H1 (cell line): ENCODE data around the gene APOC1. TPM values are rescaled to one million over a fixed set of nuclear protein-coding genes. Genes with fewer than 3 reads are reported as not detected.

Source experiments
- ASH2L ChIP-seq: fragments of 200-600, 300-600 bp; sonication (generic); IDR thresholded peaks from one replicate; pipeline ENCODE4 v1.7.1; 2017; ENCODE audit warnings: low read length
- BCL11A ChIP-seq, 2 experiments: IDR thresholded peaks; one replicate each; pipeline ENCODE4 v1.6.1; 2011; ENCODE audit warnings: low read depth in 2 of 2, low read length in 2 of 2, mild to moderate bottlenecking in 2 of 2
- CHD2 ChIP-seq: IDR thresholded peaks from 2 replicates; pipeline ENCODE4 v1.6.1; 2012; ENCODE audit warnings: low read length, improper control_type of control experiment
- CTCF ChIP-seq, 3 experiments: IDR thresholded peaks; 1 replicate in 2 of 3; 2 replicates in 1 of 3; pipeline versions ENCODE4 v1.5.1 to v1.6.1; 2011; ENCODE audit warnings: low read length in 3 of 3, mild to moderate bottlenecking in 3 of 3, inconsistent platforms in 2 of 3, low read depth in 1 of 3, moderate library complexity in 1 of 3; ENCODE audit not compliant: insufficient read depth in 1 of 3; ENCODE audit errors: control extremely low read depth in 1 of 3
- EP300 ChIP-seq, 2 experiments: IDR thresholded peaks; 1 replicate in 1 of 2; 2 replicates in 1 of 2; pipeline ENCODE4 v1.6.1; 2011 to 2012; ENCODE audit warnings: low read depth in 2 of 2, low read length in 2 of 2, mild to moderate bottlenecking in 2 of 2, borderline replicate concordance in 1 of 2, inconsistent platforms in 1 of 2, moderate library complexity in 1 of 2
- EZH2 ChIP-seq: fragments of 200-600 bp; sonication (generic); IDR thresholded peaks from 2 replicates; pipeline ENCODE4 v1.7.1; 2012; ENCODE audit warnings: low read depth, mild to moderate bottlenecking, moderate library complexity, low read length, inconsistent platforms; ENCODE audit not compliant: severe bottlenecking
- HDAC6 ChIP-seq: IDR thresholded peaks from one replicate; pipeline ENCODE4 v1.7.1; 2012; ENCODE audit warnings: low read depth, mild to moderate bottlenecking, inconsistent platforms, low read length, moderate library complexity
- JUND ChIP-seq: IDR thresholded peaks from 2 replicates; pipeline ENCODE4 v1.6.1; 2011; ENCODE audit warnings: mild to moderate bottlenecking, improper control_type of control experiment, low read length
- KDM1A ChIP-seq: fragments of 200-600, 300-600 bp; sonication (generic); IDR thresholded peaks from 2 replicates; pipeline ENCODE4 v1.7.1; 2016; ENCODE audit warnings: mild to moderate bottlenecking, low read length, borderline replicate concordance
- KDM5A ChIP-seq: fragments of 200-600 bp; IDR thresholded peaks from 2 replicates; pipeline ENCODE4 v1.7.1; 2012; ENCODE audit warnings: mild to moderate bottlenecking, low read length, inconsistent platforms, mixed read lengths
- NANOG ChIP-seq: IDR thresholded peaks from 2 replicates; pipeline ENCODE4 v1.6.1; 2011; ENCODE audit warnings: low read length, low read depth, mild to moderate bottlenecking, inconsistent platforms; ENCODE audit not compliant: insufficient read depth, poor library complexity, severe bottlenecking
- NRF1 ChIP-seq: IDR thresholded peaks from 2 replicates; pipeline ENCODE4 v1.6.1; 2011; ENCODE audit warnings: mild to moderate bottlenecking, low read depth, low read length, improper control_type of control experiment
- PHF8 ChIP-seq: fragments of 200-600 bp; sonication (generic); conservative IDR thresholded peaks from 2 replicates; pipeline ENCODE4 v1.7.1; 2012; ENCODE audit warnings: low read depth, mild to moderate bottlenecking, inconsistent platforms, low read length, moderate library complexity
- POLR2A ChIP-seq, 2 experiments: IDR thresholded peaks; 1 replicate in 1 of 2; 2 replicates in 1 of 2; pipeline ENCODE4 v1.6.1; 2011; ENCODE audit warnings: low read depth in 2 of 2, low read length in 2 of 2, mild to moderate bottlenecking in 2 of 2; ENCODE audit errors: control extremely low read depth in 1 of 2
- RNF2 ChIP-seq: fragments of 200-900, 300-1000 bp; sonication (generic); IDR thresholded peaks from 2 replicates; pipeline ENCODE4 v1.7.1; 2016; ENCODE audit warnings: borderline replicate concordance, low read depth, mild to moderate bottlenecking, antibody characterized with exemption, low read length; ENCODE audit not compliant: poor library complexity, severe bottlenecking; ENCODE audit errors: missing control alignments
- SIN3A ChIP-seq, 2 experiments: IDR thresholded peaks in 1 of 2; conservative IDR thresholded peaks in 1 of 2; 2 replicates each; pipeline ENCODE4 v1.6.1; 2011 to 2012; ENCODE audit warnings: low read length in 2 of 2, improper control_type of control experiment in 1 of 2, low read depth in 1 of 2, mild to moderate bottlenecking in 1 of 2
- SP1 ChIP-seq: IDR thresholded peaks from 2 replicates; pipeline ENCODE4 v1.6.1; 2011; ENCODE audit warnings: low read depth, low read length
- SP4 ChIP-seq: IDR thresholded peaks from 2 replicates; pipeline ENCODE4 v1.6.1; 2012; ENCODE audit warnings: low read length, inconsistent platforms
- YY1 ChIP-seq: IDR thresholded peaks from 2 replicates; pipeline ENCODE4 v1.6.1; 2011; ENCODE audit warnings: low read depth, mild to moderate bottlenecking, low read length
- polyA plus RNA-seq, 7 experiments: library from polyadenylated mRNA; depleted of rRNA in 3 of 7; stranded (reverse) in 5 of 7; unstranded in 2 of 7; fragments of >200 nt in 5 of 7; fragments of 200-250 nt in 2 of 7; gene quantifications; 1 replicate in 5 of 7; 2 replicates in 1 of 7; 4 replicates in 1 of 7; pipeline versions ENCODE4 v1.2.1 to v1.2.3, GENCODE V29; 2011 to 2013; ENCODE audit warnings: missing spikeins in 2 of 7, mixed read lengths in 2 of 7
- total RNA-seq: library from RNA; stranded (reverse); fragmentation: NEBNext Ultra II Directional; extraction: Animal tissue kit (Norgen Biotek cat#: 25700); gene quantifications from 2 replicates; pipeline ENCODE4 v1.2.1, GENCODE V29; 2021
- TF ChIP-seq, protein P1 (sequence below): IDR thresholded peaks from 2 replicates; pipeline ENCODE4 v1.6.1; 2011; ENCODE audit warnings: low read length, improper control_type of control experiment

APOC1 gene
- total and polyA plus RNA-seq, 2 of the 8 experiments (the other 6 are each of a cell fraction or from before 2014, with no cell fraction given): 55.8 to 78.2 TPM

DNA sequence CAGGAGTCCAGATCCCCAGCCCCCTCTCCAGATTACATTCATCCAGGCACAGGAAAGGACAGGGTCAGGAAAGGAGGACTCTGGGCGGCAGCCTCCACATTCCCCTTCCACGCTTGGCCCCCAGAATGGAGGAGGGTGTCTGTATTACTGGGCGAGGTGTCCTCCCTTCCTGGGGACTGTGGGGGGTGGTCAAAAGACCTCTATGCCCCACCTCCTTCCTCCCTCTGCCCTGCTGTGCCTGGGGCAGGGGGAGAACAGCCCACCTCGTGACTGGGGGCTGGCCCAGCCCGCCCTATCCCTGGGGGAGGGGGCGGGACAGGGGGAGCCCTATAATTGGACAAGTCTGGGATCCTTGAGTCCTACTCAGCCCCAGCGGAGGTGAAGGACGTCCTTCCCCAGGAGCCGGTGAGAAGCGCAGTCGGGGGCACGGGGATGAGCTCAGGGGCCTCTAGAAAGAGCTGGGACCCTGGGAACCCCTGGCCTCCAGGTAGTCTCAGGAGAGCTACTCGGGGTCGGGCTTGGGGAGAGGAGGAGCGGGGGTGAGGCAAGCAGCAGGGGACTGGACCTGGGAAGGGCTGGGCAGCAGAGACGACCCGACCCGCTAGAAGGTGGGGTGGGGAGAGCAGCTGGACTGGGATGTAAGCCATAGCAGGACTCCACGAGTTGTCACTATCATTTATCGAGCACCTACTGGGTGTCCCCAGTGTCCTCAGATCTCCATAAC is 8.8 kb upstream of the APOC1 start, which contains the start of gene APOE (continued):
- no peak for TF ChIP-seq RNF2
- TF ChIP-seq SP4: no peak
- TF ChIP-seq CHD2: no peak; the same call in 1 of the 2 replicates
- TF ChIP-seq EP300 (IDR thresholded peaks at IDR 0.05; ENCODE audit: borderline replicate concordance in 1 of 2, low read depth in 2 of 2, low read length in 2 of 2): no peak
- peak; percentile 73 for TF ChIP-seq PHF8
- TF ChIP-seq NANOG: no peak
- no peak for TF ChIP-seq BCL11A (IDR thresholded peaks at IDR 0.05; ENCODE audit: low read depth in 2 of 2, low read length in 2 of 2)
- peak; percentile 59; the same call in 1 of the 2 replicates for TF ChIP-seq SP1
- no peak for TF ChIP-seq CTCF (IDR thresholded peaks at IDR 0.05; ENCODE audit: control extremely low read depth in 1 of 3, insufficient read depth in 1 of 3, low read depth in 1 of 3, low read length in 3 of 3)
- TF ChIP-seq HDAC6: no peak
- 0 out of 4 replicates have a peak, but pooled peaks of 1 of the 2 experiments have one; percentile 69 for TF ChIP-seq SIN3A (conservative IDR thresholded peaks at IDR 0.05 in 1 of 2, IDR thresholded peaks at IDR 0.05 in 1 of 2; ENCODE audit: low read depth in 1 of 2, low read length in 2 of 2)
- TF ChIP-seq, protein P1, sequence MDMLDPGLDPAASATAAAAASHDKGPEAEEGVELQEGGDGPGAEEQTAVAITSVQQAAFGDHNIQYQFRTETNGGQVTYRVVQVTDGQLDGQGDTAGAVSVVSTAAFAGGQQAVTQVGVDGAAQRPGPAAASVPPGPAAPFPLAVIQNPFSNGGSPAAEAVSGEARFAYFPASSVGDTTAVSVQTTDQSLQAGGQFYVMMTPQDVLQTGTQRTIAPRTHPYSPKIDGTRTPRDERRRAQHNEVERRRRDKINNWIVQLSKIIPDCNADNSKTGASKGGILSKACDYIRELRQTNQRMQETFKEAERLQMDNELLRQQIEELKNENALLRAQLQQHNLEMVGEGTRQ: peak; percentile 45; the same call in 1 of the 2 replicates
- TF ChIP-seq JUND: no peak
- no peak for TF ChIP-seq ASH2L
- TF ChIP-seq YY1: no peak
- no peak for TF ChIP-seq NRF1
- peak in 1 of 2 experiments; percentile 92; a peak in 2 of 3 replicates for TF ChIP-seq POLR2A (IDR thresholded peaks at IDR 0.05; ENCODE audit: control extremely low read depth in 1 of 2, low read depth in 2 of 2, low read length in 2 of 2)
- TF ChIP-seq EZH2: no peak
- TF ChIP-seq KDM5A: no peak
- no peak; the same call in 1 of the 2 replicates for TF ChIP-seq KDM1A
